HEK293 (cell line): Measurements from ENCODE around the gene MDM4.

ENCODE experiments used
- GLI2 ChIP-seq: fragments of 450-650 bp; formaldehyde crosslinking; IDR thresholded peaks from 2 replicates; pipeline ENCODE4; 2017; ENCODE audit warnings: missing biosample characterization, missing genetic modification characterization, low read depth, borderline replicate concordance
- HOXA7 ChIP-seq: sonication (generic); formaldehyde crosslinking; IDR thresholded peaks from 2 replicates; pipeline ENCODE4 v1.8.1; 2022; ENCODE audit warnings: missing genetic modification reagents, borderline replicate concordance
- HOXD13 ChIP-seq: sonication (generic); formaldehyde crosslinking; IDR thresholded peaks from 2 replicates; pipeline ENCODE4 v1.8.0; 2022; ENCODE audit warnings: missing genetic modification reagents, borderline replicate concordance
- KLF1 ChIP-seq: fragments of 450-650 bp; formaldehyde crosslinking; IDR thresholded peaks from 2 replicates; pipeline ENCODE4 v1.5.1; 2016; ENCODE audit warnings: missing biosample characterization, missing genetic modification characterization
- KLF9 ChIP-seq: fragments of 450-650 bp; formaldehyde crosslinking; IDR thresholded peaks from 2 replicates; pipeline ENCODE4 v1.5.1; 2016; ENCODE audit warnings: missing biosample characterization, missing genetic modification characterization, low read depth
- MYNN ChIP-seq: fragments of 450-650 bp; formaldehyde crosslinking; IDR thresholded peaks from 2 replicates; pipeline ENCODE4 v1.5.1; 2016; ENCODE audit warnings: missing biosample characterization, missing genetic modification characterization, borderline replicate concordance
- MZF1 ChIP-seq: fragments of 450-650 bp; formaldehyde crosslinking; IDR thresholded peaks from 2 replicates; pipeline ENCODE4 v1.5.1; 2017; ENCODE audit warnings: missing biosample characterization, missing genetic modification characterization, borderline replicate concordance
- ZBTB8A ChIP-seq: fragments of 450-650 bp; formaldehyde crosslinking; IDR thresholded peaks from 2 replicates; pipeline ENCODE4 v1.5.1; 2016; ENCODE audit warnings: missing biosample characterization, missing genetic modification characterization
- ZEB2 ChIP-seq: fragments of 450-650 bp; formaldehyde crosslinking; IDR thresholded peaks from 2 replicates; pipeline ENCODE4 v1.5.1; 2016; ENCODE audit warnings: missing biosample characterization, missing genetic modification characterization
- ZFP41 ChIP-seq: fragments of 450-650 bp; formaldehyde crosslinking; IDR thresholded peaks from 2 replicates; pipeline ENCODE4 v1.5.1; 2016; ENCODE audit warnings: missing biosample characterization, missing genetic modification characterization, borderline replicate concordance
- ZNF112 ChIP-seq: fragments of 450-650 bp; formaldehyde crosslinking; IDR thresholded peaks from 2 replicates; pipeline ENCODE4 v1.5.0; 2017; ENCODE audit warnings: missing biosample characterization, missing genetic modification characterization
- ZNF202 ChIP-seq: fragments of 450-650 bp; formaldehyde crosslinking; IDR thresholded peaks from 2 replicates; pipeline ENCODE4 v1.5.1; 2016; ENCODE audit warnings: missing biosample characterization, missing genetic modification characterization, borderline replicate concordance
- ZNF211 ChIP-seq: fragments of 450-650 bp; formaldehyde crosslinking; IDR thresholded peaks from 2 replicates; pipeline ENCODE4 v1.5.1; 2016; ENCODE audit warnings: low read depth, missing biosample characterization, missing genetic modification characterization
- ZNF37A ChIP-seq: fragments of 450-650 bp; IDR thresholded peaks from 2 replicates; pipeline ENCODE4 v1.5.1; 2018; ENCODE audit warnings: missing biosample characterization, missing genetic modification characterization
- ZNF404 ChIP-seq: fragments of 450-650 bp; formaldehyde crosslinking; IDR thresholded peaks from 2 replicates; pipeline ENCODE4 v1.5.1; 2017; ENCODE audit warnings: missing biosample characterization, missing genetic modification characterization
- ZNF423 ChIP-seq: fragments of 450-650 bp; formaldehyde crosslinking; IDR thresholded peaks from 2 replicates; pipeline ENCODE4 v1.5.1; 2016; ENCODE audit warnings: missing biosample characterization, missing genetic modification characterization
- ZNF433 ChIP-seq: fragments of 450-650 bp; formaldehyde crosslinking; IDR thresholded peaks from 2 replicates; pipeline ENCODE4 v1.5.1; 2016; ENCODE audit warnings: missing biosample characterization, missing genetic modification characterization, low read depth
- ZNF514 ChIP-seq: fragments of 450-650 bp; formaldehyde crosslinking; IDR thresholded peaks from 2 replicates; pipeline ENCODE4 v1.5.1; 2016; ENCODE audit warnings: missing biosample characterization, missing genetic modification characterization
- ZNF548 ChIP-seq: fragments of 450-650 bp; formaldehyde crosslinking; IDR thresholded peaks from 2 replicates; pipeline ENCODE4 v1.5.1; 2016; ENCODE audit warnings: missing biosample characterization, missing genetic modification characterization
- ZNF560 ChIP-seq: fragments of 450-650 bp; formaldehyde crosslinking; IDR thresholded peaks from 2 replicates; pipeline ENCODE4 v1.5.1; 2017; ENCODE audit warnings: missing biosample characterization, missing genetic modification characterization, borderline replicate concordance
- ZNF585B ChIP-seq: fragments of 450-650 bp; formaldehyde crosslinking; IDR thresholded peaks from 2 replicates; pipeline ENCODE4 v1.5.1; 2016; ENCODE audit warnings: missing biosample characterization, missing genetic modification characterization
- ZNF658 ChIP-seq: fragments of 450-650 bp; formaldehyde crosslinking; IDR thresholded peaks from 2 replicates; pipeline ENCODE4; 2016; ENCODE audit warnings: missing biosample characterization, missing genetic modification characterization
- ZNF660 ChIP-seq: fragments of 450-650 bp; IDR thresholded peaks from 2 replicates; pipeline ENCODE4 v1.5.1; 2018; ENCODE audit warnings: missing biosample characterization, mild to moderate bottlenecking, missing genetic modification characterization
- ZNF664 ChIP-seq: fragments of 450-650 bp; formaldehyde crosslinking; IDR thresholded peaks from 2 replicates; pipeline ENCODE4 v1.5.1; 2016; ENCODE audit warnings: missing biosample characterization, missing genetic modification characterization
- ZNF768 ChIP-seq: fragments of 450-650 bp; formaldehyde crosslinking; IDR thresholded peaks from 2 replicates; pipeline ENCODE4 v1.5.1; 2018; ENCODE audit warnings: missing biosample characterization, mild to moderate bottlenecking, missing genetic modification characterization
- ZNF830 ChIP-seq: fragments of 450-650 bp; IDR thresholded peaks from 2 replicates; pipeline ENCODE4 v1.5.0; 2018; ENCODE audit warnings: missing biosample characterization, missing genetic modification characterization, low read depth, mild to moderate bottlenecking, moderate library complexity
- ZNF843 ChIP-seq: fragments of 450-650 bp; formaldehyde crosslinking; IDR thresholded peaks from 2 replicates; pipeline ENCODE4 v1.5.1; 2016; ENCODE audit warnings: missing biosample characterization, missing genetic modification characterization
- ZSCAN16 ChIP-seq: fragments of 450-650 bp; formaldehyde crosslinking; IDR thresholded peaks from 2 replicates; pipeline ENCODE4 v1.5.1; 2016; ENCODE audit warnings: missing biosample characterization, missing genetic modification characterization
- TF ChIP-seq, protein P1 (sequence below): fragments of 450-650 bp; formaldehyde crosslinking; IDR thresholded peaks from 2 replicates; pipeline ENCODE4 v1.5.1; 2017; ENCODE audit warnings: missing biosample characterization, missing genetic modification characterization
- TF ChIP-seq, protein P2 (sequence below): fragments of 450-650 bp; IDR thresholded peaks from 2 replicates; pipeline ENCODE4 v1.5.1; 2018; ENCODE audit warnings: missing biosample characterization, missing genetic modification characterization
- TF ChIP-seq, protein P3 (sequence below): fragments of 450-650 bp; formaldehyde crosslinking; IDR thresholded peaks from 2 replicates; pipeline ENCODE4 v1.5.1; 2016; ENCODE audit warnings: missing biosample characterization, missing genetic modification characterization, borderline replicate concordance
- TF ChIP-seq, protein P4 (sequence below): fragments of 450-650 bp; formaldehyde crosslinking; IDR thresholded peaks from 2 replicates; pipeline ENCODE4 v1.5.1; 2016; ENCODE audit warnings: missing biosample characterization, missing genetic modification characterization, low read depth

The MDM4 gene

DNA sequence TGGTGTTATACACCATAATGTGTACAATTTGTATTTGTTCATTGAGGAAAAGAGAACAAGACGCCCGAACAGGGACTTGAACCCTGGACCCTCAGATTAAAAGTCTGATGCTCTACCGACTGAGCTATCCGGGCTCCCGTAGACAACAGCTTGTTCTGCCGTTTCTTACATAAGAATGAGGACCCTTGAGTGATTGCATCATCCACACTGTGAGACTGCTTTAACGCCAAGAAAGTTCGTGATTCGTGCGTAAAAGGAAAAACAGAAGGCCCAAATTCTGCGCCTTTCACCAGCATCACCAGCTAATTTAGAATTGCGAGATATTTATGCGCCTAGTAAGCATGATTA, 9.3 kb upstream of the MDM4 start (continued):
- TF ChIP-seq ZBTB8A (tag by site-specific recombination) (no peak; the same call in 1 of the 2 replicates), MZF1 (tag by site-specific recombination) (no peak), GLI2 (tag by site-specific recombination) (no peak), ZNF843 (no peak), ZNF514 (tag by site-specific recombination) (no peak), ZFP41 (no peak), HOXD13 (CRISPR knock-in tag) (peak; percentile 65; the same call in 1 of the 2 replicates), ZNF548 (tag by site-specific recombination) (no peak), ZNF664 (tag by site-specific recombination) (no peak), ZNF37A (peak; percentile 60; the same call in 1 of the 2 replicates), ZNF202 (tag by site-specific recombination) (no peak), ZNF211 (tag by site-specific recombination) (no peak), ZNF585B (no peak), MYNN (tag by site-specific recombination) (0 out of 2 replicates have a peak, but pooled peaks have one; percentile 55), KLF1 (tag by site-specific recombination) (no peak), ZNF660 (tag by site-specific recombination) (peak; percentile 96), ZNF560 (tag by site-specific recombination) (no peak), ZEB2 (peak; percentile 6; the same call in 1 of the 2 replicates), HOXA7 (CRISPR knock-in tag) (no peak), ZNF112 (no peak), ZNF404 (tag by site-specific recombination) (no peak), ZSCAN16 (tag by site-specific recombination) (no peak), KLF9 (tag by site-specific recombination) (no peak), ZNF768 (no peak), ZNF423 (tag by site-specific recombination) (no peak), ZNF658 (tag by site-specific recombination) (no peak), ZNF830 (tag by site-specific recombination) (no peak), ZNF433 (tag by site-specific recombination) (no peak)
- TF ChIP-seq, protein P1, sequence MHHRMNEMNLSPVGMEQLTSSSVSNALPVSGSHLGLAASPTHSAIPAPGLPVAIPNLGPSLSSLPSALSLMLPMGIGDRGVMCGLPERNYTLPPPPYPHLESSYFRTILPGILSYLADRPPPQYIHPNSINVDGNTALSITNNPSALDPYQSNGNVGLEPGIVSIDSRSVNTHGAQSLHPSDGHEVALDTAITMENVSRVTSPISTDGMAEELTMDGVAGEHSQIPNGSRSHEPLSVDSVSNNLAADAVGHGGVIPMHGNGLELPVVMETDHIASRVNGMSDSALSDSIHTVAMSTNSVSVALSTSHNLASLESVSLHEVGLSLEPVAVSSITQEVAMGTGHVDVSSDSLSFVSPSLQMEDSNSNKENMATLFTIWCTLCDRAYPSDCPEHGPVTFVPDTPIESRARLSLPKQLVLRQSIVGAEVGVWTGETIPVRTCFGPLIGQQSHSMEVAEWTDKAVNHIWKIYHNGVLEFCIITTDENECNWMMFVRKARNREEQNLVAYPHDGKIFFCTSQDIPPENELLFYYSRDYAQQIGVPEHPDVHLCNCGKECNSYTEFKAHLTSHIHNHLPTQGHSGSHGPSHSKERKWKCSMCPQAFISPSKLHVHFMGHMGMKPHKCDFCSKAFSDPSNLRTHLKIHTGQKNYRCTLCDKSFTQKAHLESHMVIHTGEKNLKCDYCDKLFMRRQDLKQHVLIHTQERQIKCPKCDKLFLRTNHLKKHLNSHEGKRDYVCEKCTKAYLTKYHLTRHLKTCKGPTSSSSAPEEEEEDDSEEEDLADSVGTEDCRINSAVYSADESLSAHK (tag by site-specific recombination) = no peak; the same call in 1 of the 2 replicates
- TF ChIP-seq, protein P2, sequence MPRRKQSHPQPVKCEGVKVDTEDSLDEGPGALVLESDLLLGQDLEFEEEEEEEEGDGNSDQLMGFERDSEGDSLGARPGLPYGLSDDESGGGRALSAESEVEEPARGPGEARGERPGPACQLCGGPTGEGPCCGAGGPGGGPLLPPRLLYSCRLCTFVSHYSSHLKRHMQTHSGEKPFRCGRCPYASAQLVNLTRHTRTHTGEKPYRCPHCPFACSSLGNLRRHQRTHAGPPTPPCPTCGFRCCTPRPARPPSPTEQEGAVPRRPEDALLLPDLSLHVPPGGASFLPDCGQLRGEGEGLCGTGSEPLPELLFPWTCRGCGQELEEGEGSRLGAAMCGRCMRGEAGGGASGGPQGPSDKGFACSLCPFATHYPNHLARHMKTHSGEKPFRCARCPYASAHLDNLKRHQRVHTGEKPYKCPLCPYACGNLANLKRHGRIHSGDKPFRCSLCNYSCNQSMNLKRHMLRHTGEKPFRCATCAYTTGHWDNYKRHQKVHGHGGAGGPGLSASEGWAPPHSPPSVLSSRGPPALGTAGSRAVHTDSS (tag by site-specific recombination) = peak; percentile 65
- TF ChIP-seq, protein P3, sequence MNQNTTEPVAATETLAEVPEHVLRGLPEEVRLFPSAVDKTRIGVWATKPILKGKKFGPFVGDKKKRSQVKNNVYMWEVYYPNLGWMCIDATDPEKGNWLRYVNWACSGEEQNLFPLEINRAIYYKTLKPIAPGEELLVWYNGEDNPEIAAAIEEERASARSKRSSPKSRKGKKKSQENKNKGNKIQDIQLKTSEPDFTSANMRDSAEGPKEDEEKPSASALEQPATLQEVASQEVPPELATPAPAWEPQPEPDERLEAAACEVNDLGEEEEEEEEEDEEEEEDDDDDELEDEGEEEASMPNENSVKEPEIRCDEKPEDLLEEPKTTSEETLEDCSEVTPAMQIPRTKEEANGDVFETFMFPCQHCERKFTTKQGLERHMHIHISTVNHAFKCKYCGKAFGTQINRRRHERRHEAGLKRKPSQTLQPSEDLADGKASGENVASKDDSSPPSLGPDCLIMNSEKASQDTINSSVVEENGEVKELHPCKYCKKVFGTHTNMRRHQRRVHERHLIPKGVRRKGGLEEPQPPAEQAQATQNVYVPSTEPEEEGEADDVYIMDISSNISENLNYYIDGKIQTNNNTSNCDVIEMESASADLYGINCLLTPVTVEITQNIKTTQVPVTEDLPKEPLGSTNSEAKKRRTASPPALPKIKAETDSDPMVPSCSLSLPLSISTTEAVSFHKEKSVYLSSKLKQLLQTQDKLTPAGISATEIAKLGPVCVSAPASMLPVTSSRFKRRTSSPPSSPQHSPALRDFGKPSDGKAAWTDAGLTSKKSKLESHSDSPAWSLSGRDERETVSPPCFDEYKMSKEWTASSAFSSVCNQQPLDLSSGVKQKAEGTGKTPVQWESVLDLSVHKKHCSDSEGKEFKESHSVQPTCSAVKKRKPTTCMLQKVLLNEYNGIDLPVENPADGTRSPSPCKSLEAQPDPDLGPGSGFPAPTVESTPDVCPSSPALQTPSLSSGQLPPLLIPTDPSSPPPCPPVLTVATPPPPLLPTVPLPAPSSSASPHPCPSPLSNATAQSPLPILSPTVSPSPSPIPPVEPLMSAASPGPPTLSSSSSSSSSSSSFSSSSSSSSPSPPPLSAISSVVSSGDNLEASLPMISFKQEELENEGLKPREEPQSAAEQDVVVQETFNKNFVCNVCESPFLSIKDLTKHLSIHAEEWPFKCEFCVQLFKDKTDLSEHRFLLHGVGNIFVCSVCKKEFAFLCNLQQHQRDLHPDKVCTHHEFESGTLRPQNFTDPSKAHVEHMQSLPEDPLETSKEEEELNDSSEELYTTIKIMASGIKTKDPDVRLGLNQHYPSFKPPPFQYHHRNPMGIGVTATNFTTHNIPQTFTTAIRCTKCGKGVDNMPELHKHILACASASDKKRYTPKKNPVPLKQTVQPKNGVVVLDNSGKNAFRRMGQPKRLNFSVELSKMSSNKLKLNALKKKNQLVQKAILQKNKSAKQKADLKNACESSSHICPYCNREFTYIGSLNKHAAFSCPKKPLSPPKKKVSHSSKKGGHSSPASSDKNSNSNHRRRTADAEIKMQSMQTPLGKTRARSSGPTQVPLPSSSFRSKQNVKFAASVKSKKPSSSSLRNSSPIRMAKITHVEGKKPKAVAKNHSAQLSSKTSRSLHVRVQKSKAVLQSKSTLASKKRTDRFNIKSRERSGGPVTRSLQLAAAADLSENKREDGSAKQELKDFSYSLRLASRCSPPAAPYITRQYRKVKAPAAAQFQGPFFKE (tag by site-specific recombination) = no peak
- TF ChIP-seq, protein P4, sequence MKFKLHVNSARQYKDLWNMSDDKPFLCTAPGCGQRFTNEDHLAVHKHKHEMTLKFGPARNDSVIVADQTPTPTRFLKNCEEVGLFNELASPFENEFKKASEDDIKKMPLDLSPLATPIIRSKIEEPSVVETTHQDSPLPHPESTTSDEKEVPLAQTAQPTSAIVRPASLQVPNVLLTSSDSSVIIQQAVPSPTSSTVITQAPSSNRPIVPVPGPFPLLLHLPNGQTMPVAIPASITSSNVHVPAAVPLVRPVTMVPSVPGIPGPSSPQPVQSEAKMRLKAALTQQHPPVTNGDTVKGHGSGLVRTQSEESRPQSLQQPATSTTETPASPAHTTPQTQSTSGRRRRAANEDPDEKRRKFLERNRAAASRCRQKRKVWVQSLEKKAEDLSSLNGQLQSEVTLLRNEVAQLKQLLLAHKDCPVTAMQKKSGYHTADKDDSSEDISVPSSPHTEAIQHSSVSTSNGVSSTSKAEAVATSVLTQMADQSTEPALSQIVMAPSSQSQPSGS (tag by site-specific recombination) = peak; percentile 75
